Cardiac muscle cell (in vitro differentiated cells and primary cell): ENCODE results near the gene RBPMS2. TPM values are rescaled to one million over a fixed set of nuclear protein-coding genes. Genes with fewer than 3 reads are reported as not detected.

Experiments used
- DNase-seq, 2 donors: peaks; one replicate each; pipeline versions ENCODE4 v3.0.0 to v3.0.0-alpha.2; 2010 to 2017; ENCODE audit warnings: low read depth in 1 of 2, low spot score in 1 of 2
- H3K27ac ChIP-seq: fragments of 200-600 bp; sonication (generic); 2 replicates; pipeline ENCODE4 v1.5.1; 2016
- H3K27me3 ChIP-seq: fragments of 200-600 bp; sonication (generic); 2 replicates; pipeline ENCODE4 v1.6.0; 2016; ENCODE audit warnings: control low read depth
- H3K36me3 ChIP-seq: fragments of 200-600 bp; sonication (generic); 2 replicates; pipeline ENCODE4 v1.5.1; 2016; ENCODE audit warnings: control low read depth
- H3K4me1 ChIP-seq: fragments of 200-600 bp; sonication (generic); 2 replicates; pipeline ENCODE4 v1.8.1; 2017; ENCODE audit warnings: low read depth, mild to moderate bottlenecking, mixed run types
- H3K4me3 ChIP-seq: fragments of 200-600 bp; sonication (generic); 2 replicates; pipeline ENCODE4 v1.5.1; 2016; ENCODE audit warnings: mild to moderate bottlenecking
- H3K9me3 ChIP-seq: fragments of 200-600 bp; sonication (generic); 2 replicates; pipeline ENCODE4 v1.5.1; 2017; ENCODE audit warnings: low read depth, mild to moderate bottlenecking, control low read depth
- polyA plus RNA-seq: library from polyadenylated mRNA; unstranded; fragments of >200 nt; fragmentation: Nextera tagmentation; extraction: Ambion mirVana; gene quantifications from 2 replicates; pipeline ENCODE4 v1.2.1, GENCODE V29; 2016
- total RNA-seq: library from RNA; depleted of rRNA; stranded (reverse); fragments of >200 nt; gene quantifications from 2 replicates; pipeline ENCODE4 v1.2.3, GENCODE V29; 2016
- TF ChIP-seq, protein P1 (sequence below): IDR thresholded peaks from 2 replicates; pipeline ENCODE4 v1.5.1; 2012; ENCODE audit warnings: low read depth, mild to moderate bottlenecking, low read length

Gene RBPMS2
- total and polyA plus RNA-seq, 2 experiments from 2014 or later: 35.4 to 213 TPM

DNA sequence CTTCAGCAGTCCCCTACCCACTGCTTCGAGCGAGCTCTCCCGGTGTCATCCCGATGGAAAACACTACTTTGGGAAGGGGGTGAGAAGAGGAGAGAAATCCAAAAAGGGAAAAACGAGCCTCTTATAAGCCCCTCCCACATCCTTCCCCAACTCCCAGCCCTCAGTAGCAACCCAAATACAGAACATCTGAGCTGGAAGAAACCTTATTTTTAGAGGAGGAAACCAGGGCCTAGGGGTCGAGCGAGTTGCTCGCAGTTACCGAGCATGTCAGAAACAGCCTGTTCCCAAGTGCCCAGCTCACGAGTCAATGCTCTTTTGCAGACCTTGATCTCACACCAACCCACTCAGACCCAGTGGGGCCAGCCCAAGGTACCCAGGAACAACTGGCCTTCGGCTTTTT is 14.2 kb downstream of the RBPMS2 start:
- Histone ChIP-seq H3K9me3 (no peaks in the 10 kb centered on the region), H3K27ac (peak overlapping the region; percentile 99), H3K36me3 (no peaks in the 10 kb centered on the region), H3K4me3 (no peak overlapping the region), H3K4me1 (peaks cover 56% of the 10 kb centered on the region), H3K27me3 (no peaks in the 10 kb centered on the region)
- TF ChIP-seq, protein P1, sequence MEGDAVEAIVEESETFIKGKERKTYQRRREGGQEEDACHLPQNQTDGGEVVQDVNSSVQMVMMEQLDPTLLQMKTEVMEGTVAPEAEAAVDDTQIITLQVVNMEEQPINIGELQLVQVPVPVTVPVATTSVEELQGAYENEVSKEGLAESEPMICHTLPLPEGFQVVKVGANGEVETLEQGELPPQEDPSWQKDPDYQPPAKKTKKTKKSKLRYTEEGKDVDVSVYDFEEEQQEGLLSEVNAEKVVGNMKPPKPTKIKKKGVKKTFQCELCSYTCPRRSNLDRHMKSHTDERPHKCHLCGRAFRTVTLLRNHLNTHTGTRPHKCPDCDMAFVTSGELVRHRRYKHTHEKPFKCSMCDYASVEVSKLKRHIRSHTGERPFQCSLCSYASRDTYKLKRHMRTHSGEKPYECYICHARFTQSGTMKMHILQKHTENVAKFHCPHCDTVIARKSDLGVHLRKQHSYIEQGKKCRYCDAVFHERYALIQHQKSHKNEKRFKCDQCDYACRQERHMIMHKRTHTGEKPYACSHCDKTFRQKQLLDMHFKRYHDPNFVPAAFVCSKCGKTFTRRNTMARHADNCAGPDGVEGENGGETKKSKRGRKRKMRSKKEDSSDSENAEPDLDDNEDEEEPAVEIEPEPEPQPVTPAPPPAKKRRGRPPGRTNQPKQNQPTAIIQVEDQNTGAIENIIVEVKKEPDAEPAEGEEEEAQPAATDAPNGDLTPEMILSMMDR: no peak
- peak in 1 of 2 donors; percentile 30 for DNase-seq

DNA sequence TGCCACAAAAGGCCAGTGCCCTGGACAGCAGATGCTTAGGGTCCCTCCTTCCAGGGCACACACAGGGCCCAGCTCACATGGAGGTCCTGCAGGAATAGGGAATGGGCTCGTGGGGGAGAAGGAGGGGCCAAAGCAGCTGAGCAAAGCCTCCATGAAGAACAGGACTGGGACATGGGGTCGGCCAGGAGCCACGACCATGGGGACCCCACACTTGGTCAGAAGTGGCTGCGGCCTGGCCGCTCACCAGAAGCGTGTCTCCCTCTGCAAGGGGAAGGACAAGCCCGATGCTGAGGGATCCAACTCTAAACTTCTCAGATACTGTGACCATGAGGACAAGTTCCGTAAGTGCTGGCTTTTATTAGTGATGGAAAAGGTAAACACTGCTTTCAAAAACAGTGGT is 15.3 kb downstream of the RBPMS2 start:
- H3K27me3 ChIP-seq: no peaks in the 10 kb centered on the region
- TF ChIP-seq, protein P1: no peak
- peak overlapping the region; percentile 99 for H3K27ac ChIP-seq
- no peak for DNase-seq
- peaks cover 64% of the 10 kb centered on the region for H3K4me1 ChIP-seq
- no peaks in the 10 kb centered on the region for H3K9me3 ChIP-seq
- H3K36me3 ChIP-seq: no peaks in the 10 kb centered on the region
- no peak overlapping the region for H3K4me3 ChIP-seq

DNA sequence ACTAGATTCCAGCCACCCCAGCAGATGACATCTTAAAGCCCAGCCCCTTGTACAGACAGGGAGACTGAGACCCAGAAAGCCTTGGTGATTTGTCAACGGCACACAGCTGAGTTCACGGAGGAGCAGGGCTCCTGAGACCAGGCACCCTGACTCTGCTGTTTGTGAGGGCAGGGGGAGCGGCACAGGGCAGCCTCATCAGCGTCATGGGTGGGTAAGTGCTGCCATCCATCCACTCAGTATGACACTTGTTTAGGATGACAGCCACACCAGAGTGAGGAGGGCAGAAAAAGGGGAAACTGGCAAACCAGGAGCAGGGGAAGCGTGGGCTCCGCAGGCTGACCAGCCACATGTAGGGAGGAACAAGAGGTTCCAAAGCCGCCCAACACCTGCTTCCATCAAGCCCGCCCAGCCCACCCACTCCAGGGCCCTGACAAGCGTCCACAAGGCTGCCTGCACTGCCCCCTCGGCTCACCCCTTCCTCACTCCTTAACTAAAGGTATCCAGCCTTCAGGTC is 19.9 kb downstream of the RBPMS2 start:
- H3K27ac ChIP-seq: peak overlapping the region; percentile 81
- TF ChIP-seq, protein P1: no peak
- H3K9me3 ChIP-seq: no peaks in the 10 kb centered on the region
- H3K36me3 ChIP-seq: no peaks in the 10 kb centered on the region
- H3K27me3 ChIP-seq: no peaks in the 10 kb centered on the region
- no peak overlapping the region for H3K4me3 ChIP-seq
- H3K4me1 ChIP-seq: peaks cover 39% of the 10 kb centered on the region
- no peak for DNase-seq

- peaks cover 38% of the 10 kb centered on the region for H3K4me1 ChIP-seq
- no peaks in the 10 kb centered on the region for H3K9me3 ChIP-seq
- no peaks in the 10 kb centered on the region for H3K36me3 ChIP-seq
- H3K27ac ChIP-seq: peak overlapping the region; percentile 81
- no peak overlapping the region for H3K4me3 ChIP-seq
- TF ChIP-seq, protein P1: no peak
- H3K27me3 ChIP-seq: no peaks in the 10 kb centered on the region
- no peak for DNase-seq
These were observed 20.5 kb downstream of the RBPMS2 start for GRCh38 chr15:64754663-64755426.

DNA sequence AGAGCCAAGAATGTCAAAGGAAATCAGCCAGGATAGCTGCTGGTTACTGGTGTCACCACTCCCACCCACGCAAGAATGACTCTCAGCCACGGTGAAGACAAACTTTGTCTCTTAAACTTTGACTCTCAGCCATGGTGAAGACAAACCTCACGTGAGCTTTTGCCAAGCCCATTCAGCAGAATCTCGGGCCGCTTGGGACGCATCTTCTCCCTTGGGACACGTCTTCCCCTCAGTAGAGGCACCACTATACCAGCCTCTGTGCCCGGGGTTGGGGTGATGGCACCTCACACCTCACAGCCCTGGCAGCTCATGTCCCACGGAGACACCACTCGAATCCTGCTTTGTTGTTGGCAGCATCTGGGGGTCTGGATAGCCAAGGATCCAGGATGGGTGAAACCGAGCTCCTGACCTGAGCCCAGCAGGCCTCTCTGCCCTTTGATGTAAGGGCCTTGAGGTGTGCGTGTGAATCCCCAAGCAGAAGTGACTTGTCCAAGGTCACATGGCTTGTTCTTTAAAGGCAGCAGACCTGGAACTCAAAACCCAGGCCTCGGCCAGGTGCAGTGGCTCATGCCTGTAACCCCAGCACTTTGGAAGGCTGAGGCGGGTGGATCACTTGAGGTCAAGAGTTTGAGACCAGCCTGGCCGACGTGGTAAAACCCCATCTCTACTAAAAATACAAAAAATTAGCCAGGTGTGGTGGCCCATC is 21.8 kb downstream of the RBPMS2 start:
- TF ChIP-seq, protein P1: no peak

More for the DNA sequence above, 21.8 kb downstream of the RBPMS2 start:
- Histone ChIP-seq H3K4me1 (peaks cover 33% of the 10 kb centered on the region), H3K27me3 (no peaks in the 10 kb centered on the region), H3K27ac (peak overlapping the region; percentile 71), H3K4me3 (no peak overlapping the region), H3K9me3 (no peaks in the 10 kb centered on the region), H3K36me3 (peaks cover 7% of the 10 kb centered on the region)
- DNase-seq: no peak
